GOT3 (cell line): ENCODE measurements around the gene RNF40.

Experiments
- DNase-seq: peaks from one replicate; lab custom pipeline; 2025; ENCODE audit warnings: mixed read lengths; lab: John Stamatoyannopoulos, UW

The RNF40 gene

DNA sequence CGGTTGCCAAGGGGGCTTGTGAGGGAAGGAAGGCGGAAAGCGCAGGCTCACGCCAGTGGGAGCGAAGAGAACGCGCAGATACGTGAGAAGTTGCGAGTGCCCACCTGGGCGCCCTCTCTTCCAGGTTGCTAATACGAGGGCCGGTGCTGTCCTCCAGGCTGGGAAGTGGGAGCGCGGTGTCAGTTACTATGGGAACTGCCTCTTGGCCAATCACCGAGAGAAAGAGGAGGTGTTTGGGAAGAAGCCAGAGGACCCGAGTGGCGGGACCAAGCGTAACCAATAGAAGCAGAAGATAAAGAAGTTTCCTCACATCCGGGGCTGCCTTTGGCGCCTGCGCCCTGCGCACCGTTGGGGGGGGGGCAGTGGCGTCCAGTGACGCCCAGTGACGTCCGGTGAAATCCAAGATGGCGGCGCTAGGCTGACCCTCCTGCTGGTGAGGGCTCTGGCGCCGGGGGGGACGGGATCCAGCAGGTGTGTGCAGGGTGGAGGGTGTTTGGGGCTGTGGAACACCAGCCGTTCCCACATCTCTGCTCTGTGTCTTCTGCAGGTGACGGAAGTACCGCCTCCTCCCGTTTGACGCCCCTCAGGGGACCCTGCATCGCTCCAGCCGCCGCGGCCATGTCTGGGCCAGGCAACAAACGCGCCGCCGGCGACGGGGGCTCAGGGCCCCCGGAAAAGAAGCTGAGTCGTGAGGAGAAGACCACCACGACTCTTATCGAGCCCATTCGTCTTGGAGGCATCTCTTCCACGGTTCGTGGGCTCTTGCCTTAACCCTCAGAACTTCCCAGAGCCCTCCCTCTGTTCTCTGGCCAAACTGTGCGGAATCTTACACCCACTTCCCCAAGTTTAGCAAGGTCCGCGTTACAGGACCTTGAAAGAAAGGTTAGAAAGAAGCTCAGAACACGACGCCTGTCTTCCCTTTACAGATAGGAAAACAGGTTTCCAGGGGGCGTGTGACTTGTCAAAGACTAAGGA is at the start of gene RNF40, which contains the start of gene CFAP119:
RNF40 (plus strand) TSS at position 395 of the 975 bp plus-strand sequence; CDS start at position 619, 224 bp downstream.
CFAP119 (minus strand) TSS at position 135 of the 975 bp plus-strand sequence. CDS start 314 bp downstream, outside the sequence.
- peak; percentile 90 for DNase-seq

DNA sequence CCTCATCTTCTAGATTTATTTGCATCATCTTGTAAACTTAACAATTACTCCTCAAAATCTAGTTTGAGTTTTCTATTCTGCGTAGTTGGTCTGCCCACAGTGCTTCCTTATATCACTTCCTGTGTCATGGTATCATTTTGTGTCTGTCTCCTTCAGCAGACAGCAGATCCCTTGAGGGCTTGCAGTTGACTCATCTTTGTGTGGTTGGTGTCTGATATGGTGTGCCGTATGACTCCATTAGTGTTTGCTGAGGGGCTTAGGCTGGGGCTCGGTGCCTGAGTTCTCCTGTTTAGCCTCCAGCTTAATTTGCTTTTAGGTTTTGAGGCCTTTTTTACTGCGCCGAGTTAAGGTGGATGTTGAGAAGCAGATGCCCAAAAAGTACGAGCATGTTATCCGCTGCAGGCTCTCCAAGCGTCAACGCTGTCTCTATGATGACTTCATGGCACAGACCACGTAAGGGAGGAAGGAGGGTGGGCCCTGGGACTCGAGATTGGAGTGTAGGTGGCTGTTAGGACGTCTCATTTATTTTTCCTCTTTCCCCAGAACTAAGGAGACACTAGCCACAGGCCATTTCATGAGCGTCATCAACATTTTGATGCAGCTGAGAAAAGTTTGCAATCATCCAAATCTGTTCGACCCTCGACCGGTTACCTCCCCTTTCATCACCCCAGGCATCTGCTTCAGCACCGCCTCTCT is 46.2 kb upstream of the RNF40 start:
- no peak for DNase-seq

DNA sequence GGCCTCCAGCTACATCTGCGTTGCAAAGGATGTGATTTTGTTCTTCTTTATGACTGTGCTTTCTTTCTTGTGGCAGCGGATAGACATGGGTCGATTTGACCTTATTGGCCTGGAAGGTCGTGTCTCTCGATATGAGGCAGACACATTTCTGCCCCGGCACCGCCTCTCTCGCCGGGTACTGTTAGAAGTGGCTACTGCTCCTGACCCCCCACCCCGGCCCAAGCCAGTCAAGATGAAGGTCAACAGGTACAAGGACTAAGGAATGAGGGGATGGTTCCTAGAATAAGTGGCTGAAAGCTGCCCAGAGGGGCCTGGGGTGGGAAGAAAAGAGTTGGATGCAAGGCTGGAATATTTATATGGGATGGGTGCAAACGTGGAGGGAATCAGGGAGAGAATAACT is 42.0 kb upstream of the RNF40 start:
- DNase-seq, result no peak

DNA sequence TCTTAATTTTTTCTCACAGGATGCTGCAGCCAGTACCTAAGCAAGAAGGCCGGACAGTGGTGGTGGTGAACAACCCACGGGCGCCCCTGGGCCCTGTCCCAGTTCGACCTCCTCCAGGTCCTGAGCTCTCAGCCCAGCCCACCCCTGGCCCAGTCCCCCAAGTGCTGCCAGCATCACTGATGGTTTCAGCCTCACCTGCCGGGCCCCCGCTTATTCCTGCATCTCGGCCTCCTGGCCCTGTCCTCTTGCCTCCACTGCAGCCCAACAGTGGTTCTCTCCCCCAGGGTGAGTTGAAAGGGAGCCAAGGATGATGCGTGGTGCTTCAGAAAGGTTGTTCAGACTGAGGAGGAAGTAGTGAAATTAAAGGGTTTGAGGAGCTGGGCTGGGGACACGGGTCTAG is 41.4 kb upstream of the RNF40 start:
- no peak for DNase-seq

DNA sequence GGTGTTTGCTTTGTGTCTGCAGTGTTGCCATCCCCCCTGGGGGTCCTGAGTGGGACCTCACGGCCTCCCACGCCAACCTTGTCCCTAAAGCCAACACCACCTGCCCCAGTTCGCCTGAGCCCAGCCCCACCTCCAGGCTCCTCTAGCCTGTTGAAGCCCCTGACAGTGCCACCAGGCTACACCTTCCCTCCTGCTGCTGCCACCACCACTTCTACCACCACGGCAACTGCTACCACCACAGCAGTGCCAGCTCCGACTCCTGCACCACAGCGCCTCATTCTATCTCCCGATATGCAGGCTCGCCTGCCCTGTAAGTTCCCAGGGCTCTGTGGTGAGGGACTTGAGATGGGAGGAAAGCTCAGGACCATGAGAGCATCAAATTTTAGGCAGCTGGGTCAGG is 41.0 kb upstream of the RNF40 start:
- no peak for DNase-seq

DNA sequence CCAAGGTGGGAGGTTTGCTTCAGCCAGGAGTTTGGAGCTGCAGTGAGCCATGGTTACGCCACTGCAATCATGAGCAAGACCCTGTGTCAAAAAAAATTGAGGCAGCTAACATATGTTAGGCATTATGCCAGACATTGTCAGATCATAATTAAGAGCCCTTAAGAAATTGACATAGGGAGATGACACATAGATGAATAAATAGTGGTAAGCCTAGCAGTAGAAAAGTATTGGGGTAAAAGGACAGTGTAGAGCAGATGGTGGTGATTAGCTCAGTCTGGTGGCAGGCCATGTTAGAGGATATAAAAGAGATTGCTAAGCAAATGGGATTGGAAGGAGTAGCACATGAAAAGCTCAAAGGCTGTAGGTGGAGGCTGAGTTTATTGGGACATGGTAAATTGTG is 40.5 kb upstream of the RNF40 start:
- no peak for DNase-seq

DNA sequence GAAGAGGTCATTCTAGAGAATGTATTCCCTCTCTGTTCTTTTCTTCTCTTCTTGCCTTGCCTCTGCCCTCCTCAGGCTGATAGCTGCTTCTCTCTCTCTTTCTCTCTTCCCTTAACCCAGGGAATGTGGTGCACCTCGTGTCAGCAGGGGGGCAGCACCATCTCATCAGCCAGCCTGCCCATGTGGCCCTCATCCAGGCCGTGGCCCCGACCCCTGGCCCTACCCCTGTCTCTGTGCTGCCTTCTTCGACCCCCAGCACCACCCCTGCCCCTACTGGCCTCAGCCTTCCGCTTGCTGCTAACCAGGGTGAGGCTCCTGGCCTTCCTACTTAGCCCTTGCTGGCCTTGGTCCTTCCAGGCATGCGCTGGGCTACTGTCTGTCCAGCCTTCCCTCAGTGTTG is 39.7 kb upstream of the RNF40 start:
- no peak for DNase-seq

DNA sequence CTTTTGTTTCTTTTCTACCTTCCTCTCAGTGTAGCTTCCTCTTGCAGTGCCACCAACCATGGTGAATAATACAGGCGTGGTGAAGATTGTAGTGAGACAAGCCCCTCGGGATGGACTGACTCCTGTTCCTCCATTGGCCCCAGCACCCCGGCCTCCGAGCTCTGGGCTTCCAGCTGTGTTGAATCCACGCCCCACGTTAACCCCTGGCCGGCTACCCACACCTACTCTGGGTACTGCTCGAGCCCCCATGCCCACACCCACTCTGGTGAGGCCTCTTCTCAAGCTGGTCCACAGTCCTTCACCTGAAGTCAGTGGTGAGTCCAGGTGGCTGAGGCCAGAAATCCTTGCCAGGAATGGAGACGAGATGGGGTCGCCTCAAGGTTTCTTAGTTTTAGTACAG is 39.2 kb upstream of the RNF40 start:
- no peak for DNase-seq

DNA sequence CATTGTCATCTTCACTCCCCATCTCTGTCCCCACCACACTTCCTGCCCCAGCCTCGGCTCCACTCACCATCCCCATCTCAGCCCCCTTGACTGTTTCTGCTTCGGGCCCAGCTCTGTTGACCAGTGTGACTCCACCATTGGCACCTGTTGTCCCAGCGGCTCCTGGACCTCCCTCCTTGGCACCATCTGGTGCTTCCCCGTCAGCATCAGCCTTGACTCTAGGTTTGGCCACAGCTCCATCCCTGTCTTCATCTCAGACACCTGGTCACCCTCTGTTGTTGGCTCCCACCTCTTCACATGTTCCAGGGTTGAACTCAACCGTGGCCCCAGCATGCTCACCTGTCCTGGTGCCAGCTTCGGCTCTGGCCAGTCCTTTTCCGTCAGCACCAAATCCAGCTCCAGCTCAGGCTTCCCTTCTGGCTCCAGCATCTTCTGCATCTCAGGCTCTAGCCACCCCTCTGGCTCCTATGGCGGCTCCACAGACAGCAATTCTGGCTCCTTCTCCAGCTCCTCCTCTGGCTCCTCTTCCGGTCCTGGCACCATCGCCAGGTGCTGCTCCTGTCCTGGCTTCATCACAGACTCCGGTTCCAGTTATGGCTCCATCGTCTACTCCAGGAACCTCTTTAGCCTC is 38.3 kb upstream of the RNF40 start:
- no peak for DNase-seq

DNA sequence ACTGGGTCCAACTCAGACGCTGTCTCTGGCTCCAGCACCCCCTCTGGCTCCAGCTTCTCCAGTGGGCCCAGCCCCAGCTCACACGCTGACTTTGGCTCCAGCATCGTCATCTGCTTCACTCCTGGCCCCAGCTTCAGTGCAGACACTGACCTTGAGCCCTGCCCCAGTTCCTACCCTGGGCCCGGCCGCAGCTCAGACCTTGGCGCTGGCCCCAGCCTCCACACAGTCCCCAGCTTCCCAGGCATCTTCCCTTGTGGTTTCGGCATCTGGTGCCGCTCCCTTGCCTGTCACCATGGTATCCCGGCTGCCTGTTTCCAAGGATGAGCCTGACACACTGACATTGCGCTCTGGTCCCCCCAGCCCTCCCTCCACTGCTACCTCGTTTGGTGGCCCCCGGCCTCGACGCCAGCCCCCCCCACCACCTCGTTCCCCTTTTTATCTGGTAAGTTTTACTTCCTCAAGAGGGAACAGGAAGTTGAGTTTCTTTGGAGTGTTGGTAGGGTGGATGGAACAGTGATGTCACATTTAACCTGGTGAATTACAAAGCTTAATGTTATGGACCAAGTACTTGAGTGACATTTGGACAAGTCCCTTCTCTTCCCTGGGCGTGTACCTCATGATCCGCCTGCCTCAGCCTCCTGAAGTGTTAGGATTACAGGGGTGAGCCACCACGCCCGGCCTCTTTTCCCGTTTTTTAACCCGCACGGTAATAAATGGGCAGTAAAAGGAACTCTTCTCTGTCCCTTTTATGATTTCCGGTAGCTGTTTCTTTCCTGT is 37.3 kb upstream of the RNF40 start:
- no peak for DNase-seq

DNA sequence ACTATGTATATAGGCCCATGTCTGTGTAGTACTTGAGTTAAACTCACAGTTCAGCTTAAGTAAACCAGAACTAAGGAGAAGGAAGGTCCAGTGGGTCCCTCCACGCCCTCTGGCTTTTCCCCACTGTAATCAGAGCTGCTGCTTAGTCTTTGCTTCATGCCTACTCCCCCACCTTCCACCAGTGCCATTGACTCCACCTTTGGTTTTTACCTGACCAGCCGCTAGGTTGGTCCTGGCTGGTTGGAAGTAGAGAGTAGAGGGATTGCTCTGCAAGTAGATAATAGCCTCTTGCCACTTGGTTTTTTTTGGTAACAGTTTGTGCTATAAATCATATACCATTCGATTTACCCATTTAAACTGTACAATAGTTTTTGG is 36.7 kb upstream of the RNF40 start:
- no peak for DNase-seq

DNA sequence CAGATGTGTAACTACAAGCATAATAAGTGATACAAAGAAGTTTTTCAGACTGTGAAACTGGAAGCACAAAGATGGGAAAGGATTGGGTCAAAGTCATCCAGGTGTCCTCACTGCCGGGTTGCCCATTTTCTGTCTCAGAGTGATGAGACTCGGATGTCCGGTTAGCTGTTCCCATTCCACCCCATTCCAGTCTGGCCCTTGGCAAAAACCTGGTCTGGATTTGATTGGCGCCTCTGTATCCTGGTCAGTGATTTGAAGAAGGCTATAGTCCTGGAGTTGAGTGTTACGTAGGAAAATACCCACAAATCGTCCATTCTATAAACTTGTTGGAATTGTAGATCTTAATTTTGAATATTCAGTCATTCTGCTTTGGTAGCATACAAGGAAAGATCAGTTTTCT is 33.8 kb upstream of the RNF40 start:
- DNase-seq, result no peak

DNA sequence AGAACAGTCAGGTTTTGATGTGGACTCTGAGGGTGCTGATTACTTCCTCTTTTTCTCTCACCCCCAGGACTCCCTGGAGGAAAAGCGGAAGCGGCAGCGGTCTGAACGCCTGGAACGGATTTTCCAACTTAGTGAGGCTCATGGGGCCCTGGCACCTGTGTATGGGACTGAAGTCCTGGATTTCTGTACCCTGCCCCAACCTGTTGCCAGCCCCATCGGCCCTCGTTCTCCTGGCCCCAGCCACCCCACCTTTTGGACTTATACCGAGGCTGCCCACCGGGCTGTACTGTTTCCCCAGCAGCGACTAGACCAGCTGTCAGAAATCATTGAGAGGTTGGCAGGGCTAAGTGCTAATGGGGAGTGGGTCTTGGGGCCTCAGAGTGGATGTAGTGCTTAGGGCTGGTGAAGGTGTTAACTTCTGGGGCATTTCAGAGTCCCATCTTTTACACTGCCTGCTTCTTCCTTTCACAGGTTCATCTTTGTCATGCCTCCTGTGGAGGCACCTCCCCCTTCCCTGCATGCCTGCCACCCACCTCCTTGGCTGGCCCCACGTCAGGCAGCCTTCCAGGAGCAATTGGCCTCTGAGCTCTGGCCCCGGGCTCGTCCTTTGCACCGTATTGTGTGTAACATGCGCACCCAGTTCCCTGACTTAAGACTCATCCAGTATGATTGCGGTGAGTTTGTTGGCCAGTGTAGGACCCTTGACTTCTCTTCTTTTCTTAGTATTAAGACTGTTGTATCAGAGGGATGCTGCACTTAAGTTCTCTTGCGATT is 33.0 kb upstream of the RNF40 start:
- DNase-seq, result no peak

DNA sequence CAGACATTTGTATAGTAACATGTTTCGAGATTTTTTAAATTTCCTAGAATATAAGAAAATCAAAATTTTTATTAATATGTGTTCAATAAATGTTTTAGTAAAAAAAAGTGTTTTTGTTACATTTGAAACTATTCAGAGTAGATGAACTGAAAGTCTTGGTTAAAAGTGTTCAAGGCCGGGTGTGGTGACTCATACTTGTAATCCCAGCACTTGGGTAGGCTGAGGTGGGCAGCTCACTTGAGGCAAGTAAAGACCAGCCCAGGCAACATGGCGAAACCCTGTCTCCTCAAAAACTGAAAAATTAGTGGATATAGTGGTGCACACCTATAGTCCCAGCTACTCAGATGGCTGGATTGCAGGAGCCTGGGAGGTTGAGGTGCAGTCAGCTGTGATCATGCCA is 30.7 kb upstream of the RNF40 start:
- DNase-seq, result no peak

DNA sequence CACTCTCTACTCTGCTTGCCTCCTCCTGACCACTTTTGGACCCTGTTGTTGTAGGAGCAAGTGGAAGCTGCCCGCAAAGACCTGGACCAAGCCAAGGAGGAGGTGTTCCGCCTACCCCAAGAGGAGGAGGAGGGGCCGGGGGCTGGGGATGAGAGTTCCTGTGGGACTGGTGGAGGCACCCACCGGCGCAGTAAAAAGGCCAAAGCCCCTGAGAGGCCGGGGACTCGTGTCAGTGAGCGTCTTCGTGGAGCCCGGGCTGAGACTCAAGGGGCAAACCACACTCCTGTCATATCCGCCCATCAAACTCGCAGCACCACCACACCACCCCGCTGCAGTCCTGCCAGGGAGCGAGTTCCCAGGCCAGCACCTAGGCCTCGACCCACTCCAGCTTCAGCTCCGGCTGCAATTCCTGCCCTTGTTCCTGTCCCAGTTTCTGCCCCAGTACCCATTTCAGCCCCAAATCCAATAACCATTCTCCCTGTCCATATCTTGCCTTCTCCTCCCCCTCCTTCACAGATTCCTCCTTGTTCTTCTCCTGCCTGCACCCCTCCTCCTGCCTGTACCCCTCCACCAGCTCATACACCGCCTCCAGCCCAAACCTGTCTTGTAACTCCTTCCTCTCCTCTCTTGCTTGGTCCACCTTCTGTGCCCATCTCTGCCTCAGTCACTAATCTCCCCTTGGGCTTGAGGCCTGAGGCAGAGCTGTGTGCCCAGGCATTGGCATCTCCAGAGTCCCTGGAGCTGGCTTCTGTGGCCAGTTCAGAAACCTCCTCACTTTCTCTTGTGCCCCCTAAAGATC is 24.9 kb upstream of the RNF40 start:
- DNase-seq, result no peak

DNA sequence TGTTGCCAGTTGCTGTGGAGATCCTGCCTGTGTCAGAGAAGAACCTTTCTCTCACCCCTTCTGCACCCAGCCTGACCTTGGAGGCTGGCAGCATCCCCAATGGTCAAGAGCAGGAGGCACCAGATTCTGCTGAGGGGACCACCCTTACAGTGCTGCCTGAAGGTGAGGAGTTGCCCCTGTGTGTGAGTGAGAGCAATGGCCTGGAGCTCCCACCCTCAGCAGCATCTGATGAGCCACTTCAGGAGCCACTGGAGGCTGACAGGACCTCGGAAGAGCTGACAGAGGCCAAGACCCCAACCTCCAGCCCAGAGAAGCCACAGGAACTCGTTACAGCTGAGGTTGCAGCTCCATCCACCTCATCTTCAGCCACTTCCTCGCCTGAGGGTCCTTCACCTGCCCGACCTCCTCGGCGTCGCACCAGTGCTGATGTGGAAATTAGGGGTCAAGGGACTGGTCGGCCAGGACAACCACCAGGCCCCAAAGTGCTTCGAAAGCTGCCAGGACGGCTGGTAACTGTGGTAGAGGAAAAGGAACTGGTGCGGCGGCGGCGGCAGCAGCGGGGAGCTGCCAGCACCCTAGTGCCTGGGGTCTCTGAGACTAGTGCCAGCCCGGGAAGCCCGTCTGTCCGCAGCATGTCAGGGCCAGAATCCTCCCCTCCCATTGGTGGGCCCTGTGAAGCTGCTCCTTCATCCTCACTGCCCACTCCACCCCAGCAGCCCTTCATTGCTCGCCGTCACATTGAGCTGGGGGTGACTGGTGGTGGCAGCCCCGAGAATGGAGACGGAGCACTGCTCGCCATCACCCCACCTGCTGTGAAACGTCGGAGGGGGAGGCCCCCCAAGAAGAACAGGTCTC is 24.1 kb upstream of the RNF40 start:
- no peak for DNase-seq

DNA sequence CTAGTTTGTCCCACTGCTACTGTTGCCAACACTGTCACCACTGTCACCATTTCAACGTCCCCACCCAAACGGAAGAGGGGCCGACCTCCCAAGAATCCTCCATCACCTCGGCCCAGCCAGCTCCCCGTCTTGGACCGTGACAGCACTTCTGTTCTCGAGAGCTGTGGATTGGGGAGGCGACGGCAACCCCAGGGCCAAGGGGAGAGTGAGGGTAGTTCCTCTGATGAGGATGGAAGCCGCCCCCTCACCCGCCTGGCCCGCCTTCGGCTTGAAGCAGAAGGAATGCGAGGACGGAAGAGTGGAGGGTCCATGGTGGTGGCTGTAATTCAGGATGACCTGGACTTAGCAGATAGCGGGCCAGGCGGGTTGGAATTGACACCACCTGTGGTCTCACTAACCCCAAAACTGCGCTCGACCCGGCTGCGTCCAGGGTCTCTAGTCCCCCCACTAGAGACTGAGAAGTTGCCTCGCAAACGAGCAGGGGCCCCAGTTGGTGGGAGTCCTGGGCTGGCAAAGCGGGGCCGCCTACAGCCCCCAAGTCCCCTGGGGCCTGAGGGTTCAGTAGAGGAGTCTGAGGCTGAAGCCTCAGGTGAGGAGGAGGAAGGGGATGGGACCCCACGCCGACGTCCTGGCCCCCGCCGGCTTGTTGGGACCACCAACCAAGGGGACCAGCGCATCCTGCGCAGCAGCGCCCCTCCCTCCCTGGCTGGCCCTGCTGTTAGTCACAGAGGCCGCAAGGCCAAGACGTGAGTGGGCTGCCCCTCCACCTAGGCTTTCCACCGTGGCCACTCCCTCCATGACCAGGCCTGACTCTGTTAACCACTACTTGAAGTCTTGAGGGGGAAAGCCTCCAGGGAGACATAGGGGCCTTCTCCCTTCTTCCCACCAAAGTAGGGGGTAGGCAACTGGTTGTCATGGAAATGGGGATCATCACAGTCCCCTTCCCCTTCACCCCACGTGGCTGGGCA is 22.9 kb upstream of the RNF40 start:
- no peak for DNase-seq
